Measurements from ENCODE around the gene GRK7. TPM values are rescaled to one million over a fixed set of nuclear protein-coding genes. Genes with fewer than 3 reads are reported as not detected.

Gene GRK7
- total RNA-seq, 1 experiment from 2014 or later = not detected

DNA sequence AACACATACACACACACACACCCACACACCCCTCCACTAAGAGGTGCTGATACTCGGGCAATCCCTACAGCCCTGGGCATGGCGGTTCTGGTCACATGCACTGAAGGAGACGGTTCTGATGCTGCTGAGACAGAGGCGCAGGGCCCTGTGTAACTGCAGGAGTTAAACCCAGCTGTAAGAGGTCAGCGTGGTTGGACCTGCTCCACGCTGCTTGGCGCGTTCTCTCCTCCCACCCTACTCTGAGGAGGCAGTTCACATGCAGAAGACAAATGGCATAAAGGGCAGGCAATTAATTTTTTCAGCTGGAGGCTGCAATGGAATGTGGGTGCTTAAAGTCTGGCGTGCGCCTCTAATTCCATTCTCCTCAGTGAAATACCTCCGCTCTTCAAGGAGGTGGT, 35.2 kb downstream of the GRK7 start:
- Histone ChIP-seq H2BK12ac (ENCODE audit: insufficient read length, low read depth, low read length) (no peak overlapping the region), H3K27ac (ENCODE audit: insufficient read length, low read depth, low read length) (no peak overlapping the region), H3T11ph (ENCODE audit: low read length) (no peak overlapping the region), H3K9ac (ENCODE audit: extremely low read depth, insufficient read length, low read length) (no peak overlapping the region), H2AFZ (ENCODE audit: low read length) (no peak overlapping the region), H2BK5ac (ENCODE audit: insufficient read length, low read length) (no peak overlapping the region), H4K91ac (ENCODE audit: insufficient read length, low read depth, low read length) (no peak overlapping the region), H2BK20ac (ENCODE audit: low read depth, low read length, poor library complexity, severe bottlenecking) (no peak overlapping the region), H3K4me1 (ENCODE audit: insufficient read depth, low read length) (peaks cover 6% of the 10 kb centered on the region; the same call in 1 of the 2 replicates), H3K4ac (ENCODE audit: low read depth, low read length) (no peak overlapping the region), H2BK15ac (ENCODE audit: low read depth, low read length) (no peak overlapping the region), H3K56ac (ENCODE audit: insufficient read length, low read depth, low read length) (no peak overlapping the region), H3K27me3 (ENCODE audit: insufficient read depth, low read length) (no peaks in the 10 kb centered on the region), H3K23ac (ENCODE audit: insufficient read length, low read depth, low read length) (no peak overlapping the region), H3K79me2 (ENCODE audit: insufficient read depth, low read length) (no peaks in the 10 kb centered on the region), H3K18ac (ENCODE audit: insufficient read length, low read depth, low read length) (no peak overlapping the region), H3K23me2 (ENCODE audit: insufficient read length, low read depth, low read length, poor library complexity, severe bottlenecking) (no peaks in the 10 kb centered on the region), H3K4me2 (ENCODE audit: insufficient read depth, insufficient read length, low read length) (no peak overlapping the region), H2AK5ac (ENCODE audit: insufficient read length, low read length) (no peak overlapping the region), H4K20me1 (ENCODE audit: control insufficient read depth, insufficient read depth, insufficient read length) (no peaks in the 10 kb centered on the region), H2BK120ac (ENCODE audit: low read depth, low read length, poor library complexity, severe bottlenecking) (no peak overlapping the region), H3K79me1 (ENCODE audit: insufficient read depth, low read depth, low read length, poor library complexity, severe bottlenecking) (no peaks in the 10 kb centered on the region), H3K9me3 (ENCODE audit: control insufficient read depth, low read depth, low read length) (no peaks in the 10 kb centered on the region), H3K14ac (ENCODE audit: insufficient read depth, low read length) (no peak overlapping the region), H4K8ac (replicated peaks; ENCODE audit: insufficient read length, low read depth, low read length) (no peak overlapping the region), H4K5ac (ENCODE audit: insufficient read length, low read depth, low read length) (no peak overlapping the region)
- WGBS (ENCODE audit: extremely low coverage, insufficient read length, low lambda C conversion rate) = no CpG with 5 or more reads among the region's 11 CpGs
- Mint-ChIP-seq H3K27ac (no peak overlapping the region), H3K4me3 (no peak overlapping the region), H3K27me3 (ENCODE audit: low read depth) (peaks cover 34% of the 10 kb centered on the region), H3K36me3 (ENCODE audit: insufficient read depth in 1 of 3, low read depth in 3 of 3) (peaks cover 0 to 5% (median 2%) of the 10 kb centered on the region in 3 experiments; a peak in 2 of 7 replicates), H3K4me1 (peaks cover 28 to 37% of the 10 kb centered on the region in 2 experiments), H3K9me3 (peaks cover 2 to 6% of the 10 kb centered on the region in 2 experiments; a peak in 4 of 5 replicates)
- no peak for DNase-seq
- TF ChIP-seq CTCF (conservative IDR thresholded peaks at IDR 0.05) = no peak
